Activated naive CD4-positive, alpha-beta T cell treated with anti-CD3 and anti-CD28 coated beads for 36 hours (primary cell): ENCODE data around the gene CTCFL. TPM values are rescaled to one million over a fixed set of nuclear protein-coding genes. Genes with fewer than 3 reads are reported as not detected.

Experiments used
- CTCF ChIA-PET: fragments of 350-600 bp; sonication (Branson Sonifier 250); formaldehyde crosslinking; loops from one replicate; lab custom pipeline; 2021; ENCODE audit warnings: antibody characterized with exemption; lab: Charles Lee
- DNase-seq: peaks from one replicate; pipeline ENCODE4 v3.0.0-alpha.2; 2020
- H3K27ac Mint-ChIP-seq: one replicate; pipeline ENCODE4 v1.8.0; 2021; ENCODE audit warnings: mild to moderate bottlenecking, mixed read lengths
- H3K27me3 Mint-ChIP-seq: one replicate; pipeline ENCODE4 v1.8.0; 2021; ENCODE audit warnings: low read depth, mixed read lengths
- H3K36me3 Mint-ChIP-seq: one replicate; pipeline ENCODE4 v1.8.0; 2021; ENCODE audit warnings: low read depth, mixed read lengths
- H3K4me1 Mint-ChIP-seq: one replicate; pipeline ENCODE4 v1.8.0; 2021; ENCODE audit warnings: low read depth, mixed read lengths
- H3K4me3 Mint-ChIP-seq: one replicate; pipeline ENCODE4 v1.8.0; 2021; ENCODE audit warnings: mild to moderate bottlenecking, moderate library complexity, mixed read lengths
- H3K9me3 Mint-ChIP-seq: one replicate; pipeline ENCODE4 v1.8.0; 2021; ENCODE audit warnings: mixed read lengths
- intact Hi-C: fragments of 100-400 bp; cut with micrococcal nuclease; formaldehyde crosslinking; loops from one replicate; pipeline ENCODE4 v1.15.1; 2023
- total RNA-seq, 2 experiments: library from RNA; stranded (reverse); gene quantifications; one replicate each; pipeline ENCODE4 v1.2.3, GENCODE V29; 2021

The CTCFL gene
- total RNA-seq, 2 experiments from 2014 or later = not detected

DNA sequence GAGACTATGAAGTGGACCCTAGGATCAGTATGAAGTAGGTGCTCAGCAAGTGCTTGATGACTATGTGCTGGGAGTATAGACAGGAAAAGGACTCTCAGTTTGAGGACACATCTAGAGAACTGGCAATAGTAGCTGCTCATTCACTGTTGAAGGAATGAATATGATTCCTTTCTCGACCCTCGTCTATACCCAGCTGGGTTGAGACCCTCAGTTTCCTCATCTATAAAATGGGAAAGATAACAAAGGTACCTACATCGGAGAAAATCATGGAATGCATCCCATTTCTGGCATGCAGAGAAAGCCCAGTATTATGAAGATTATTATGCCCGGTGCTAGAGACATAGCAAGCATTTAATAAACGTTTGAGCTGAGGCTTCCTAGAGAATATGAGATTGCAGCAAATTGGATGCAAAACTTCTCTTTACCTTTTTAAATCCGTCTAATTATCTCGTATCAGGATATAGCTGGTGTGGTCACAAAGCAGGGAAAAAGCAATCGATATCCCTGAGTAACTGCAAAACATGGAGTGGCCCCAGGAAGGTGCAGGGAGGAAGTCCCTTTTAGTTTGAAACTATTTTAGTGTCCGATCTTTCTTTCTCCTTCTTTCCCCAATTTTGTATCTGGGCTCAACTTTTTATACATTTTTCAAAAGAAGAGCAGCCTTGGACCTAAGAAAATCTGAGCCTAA, 33.1 kb upstream of the CTCFL start:
- H3K4me1 Mint-ChIP-seq = no peaks in the 10 kb centered on the region
- peaks cover 9% of the 10 kb centered on the region for H3K27me3 Mint-ChIP-seq
- no peaks in the 10 kb centered on the region for H3K36me3 Mint-ChIP-seq
- no peak overlapping the region for H3K27ac Mint-ChIP-seq
- intact Hi-C loops = no loop called here
- CTCF ChIA-PET = no interaction called here
- no peak overlapping the region for H3K4me3 Mint-ChIP-seq
- no peaks in the 10 kb centered on the region for H3K9me3 Mint-ChIP-seq
- no peak for DNase-seq

DNA sequence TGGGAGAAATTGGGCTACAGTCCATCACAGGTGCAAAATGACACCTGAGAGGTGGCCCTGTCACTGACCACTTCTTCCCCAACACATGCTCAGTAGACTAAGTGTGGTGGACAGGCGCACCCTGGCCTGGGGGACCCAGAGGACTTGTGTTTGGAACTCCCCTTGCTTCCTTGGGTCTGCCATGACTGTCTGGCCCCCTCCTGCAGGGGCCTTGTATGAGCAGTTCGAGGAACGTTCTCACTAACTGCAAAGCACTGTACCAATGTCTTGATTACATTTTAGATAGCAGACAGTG, 32.0 kb upstream of the CTCFL start:
- H3K4me3 Mint-ChIP-seq = no peak overlapping the region
- H3K9me3 Mint-ChIP-seq = no peaks in the 10 kb centered on the region
- no peaks in the 10 kb centered on the region for H3K36me3 Mint-ChIP-seq
- intact Hi-C loops = no loop called here
- CTCF ChIA-PET = no interaction called here
- peaks cover 9% of the 10 kb centered on the region for H3K27me3 Mint-ChIP-seq
- no peak overlapping the region for H3K27ac Mint-ChIP-seq
- DNase-seq = no peak
- H3K4me1 Mint-ChIP-seq = no peaks in the 10 kb centered on the region

DNA sequence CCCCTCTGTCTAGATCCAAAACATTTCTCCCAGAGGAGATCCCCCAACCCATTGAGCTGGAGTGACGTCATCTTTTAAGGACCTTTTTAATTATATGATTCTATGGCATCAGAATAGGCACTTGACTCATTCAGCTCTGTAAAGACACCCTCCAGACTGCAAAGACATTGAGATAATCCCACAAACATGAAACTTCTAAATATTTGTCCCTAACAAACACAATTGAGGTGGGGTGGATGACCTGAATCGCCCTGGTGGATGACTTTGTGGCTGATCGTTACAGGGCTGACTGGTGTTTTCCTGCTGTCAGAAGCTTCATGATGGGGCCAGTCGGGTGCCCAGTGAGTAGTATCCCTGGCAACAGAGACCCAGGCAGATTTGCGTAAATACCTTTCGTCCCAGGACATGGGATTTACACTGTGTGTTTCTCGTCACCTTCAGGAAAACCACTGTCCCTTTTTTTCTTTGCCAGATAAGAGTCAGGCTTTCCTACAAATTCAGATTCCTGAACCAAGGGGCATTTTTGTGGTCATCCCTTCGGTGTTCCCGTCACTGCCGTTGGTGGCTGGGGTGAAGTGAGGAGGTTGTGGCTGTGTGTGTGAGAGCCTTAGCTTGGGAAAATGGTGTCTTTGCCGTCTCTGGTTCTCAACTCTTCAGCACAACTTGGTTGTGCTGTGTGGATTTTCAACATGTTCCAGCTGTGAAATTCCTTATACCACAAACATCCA, 30.7 kb upstream of the CTCFL start:
- Mint-ChIP-seq H3K36me3 (no peaks in the 10 kb centered on the region), H3K27ac (no peak overlapping the region), H3K27me3 (peaks cover 9% of the 10 kb centered on the region), H3K4me1 (no peaks in the 10 kb centered on the region), H3K9me3 (no peaks in the 10 kb centered on the region), H3K4me3 (no peak overlapping the region)
- no peak for DNase-seq
- intact Hi-C loops = no loop called here
- CTCF ChIA-PET = interaction anchor here (0.6 kb wide), 1 partner anchor 67 kb away, joined by 3 read pairs; no protein-coding TSS in a partner anchor

DNA sequence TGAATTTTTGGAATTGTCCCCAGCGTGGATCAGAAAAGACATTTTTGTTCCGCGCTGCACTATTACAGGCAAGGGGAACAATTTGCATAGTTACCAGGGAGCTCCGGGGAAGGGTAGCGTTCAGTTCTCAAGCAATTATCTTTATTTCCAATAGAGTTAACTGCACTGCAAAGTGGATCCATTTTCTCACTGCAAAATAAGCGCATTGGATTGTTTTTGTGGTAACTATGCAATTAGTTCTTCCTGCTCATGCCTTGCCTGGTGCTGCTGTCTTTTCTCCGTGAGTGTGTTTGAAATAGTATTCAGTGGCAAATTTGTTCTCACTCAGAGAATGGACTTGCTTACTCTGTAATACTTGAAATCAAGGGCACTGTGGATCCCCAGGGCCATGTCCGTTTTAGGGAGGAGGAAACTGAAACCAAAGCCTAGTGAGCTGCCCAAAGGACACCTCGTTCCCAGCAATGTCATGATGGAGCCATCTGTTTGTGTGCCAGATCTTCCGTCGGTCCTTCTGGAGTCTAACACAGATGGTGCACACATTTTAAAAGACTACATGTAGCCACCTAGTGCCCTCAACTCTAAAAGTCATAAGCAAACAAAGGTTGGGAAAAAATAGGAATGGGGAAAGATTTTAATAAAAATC, 28.6 kb upstream of the CTCFL start:
- H3K27me3 Mint-ChIP-seq = peaks cover 6% of the 10 kb centered on the region
- CTCF ChIA-PET = no interaction called here
- H3K4me1 Mint-ChIP-seq = no peaks in the 10 kb centered on the region
- intact Hi-C loops = no loop called here
- H3K9me3 Mint-ChIP-seq = no peaks in the 10 kb centered on the region
- H3K36me3 Mint-ChIP-seq = no peaks in the 10 kb centered on the region
- no peak overlapping the region for H3K4me3 Mint-ChIP-seq
- no peak for DNase-seq
- no peak overlapping the region for H3K27ac Mint-ChIP-seq

DNA sequence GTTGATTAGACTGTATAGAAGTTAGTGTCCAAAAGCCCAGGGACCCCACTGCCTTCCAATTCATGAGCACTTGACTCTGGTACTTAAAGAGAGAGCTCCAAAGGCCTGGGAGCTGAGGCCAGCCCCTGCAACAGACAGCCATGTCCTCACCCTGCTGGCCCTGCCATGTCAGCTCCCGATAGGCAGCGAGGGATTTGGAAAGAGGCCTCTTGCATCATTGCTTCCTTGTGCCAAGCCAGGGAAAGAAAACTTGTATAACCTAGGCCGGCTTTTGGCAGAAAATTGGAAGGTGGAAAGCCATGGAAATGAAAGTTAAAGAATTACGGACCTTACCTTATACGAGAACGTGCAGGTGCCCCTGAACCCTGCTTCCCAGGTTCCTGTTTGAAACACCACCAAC, 27.5 kb upstream of the CTCFL start:
- intact Hi-C loops = no loop called here

DNA sequence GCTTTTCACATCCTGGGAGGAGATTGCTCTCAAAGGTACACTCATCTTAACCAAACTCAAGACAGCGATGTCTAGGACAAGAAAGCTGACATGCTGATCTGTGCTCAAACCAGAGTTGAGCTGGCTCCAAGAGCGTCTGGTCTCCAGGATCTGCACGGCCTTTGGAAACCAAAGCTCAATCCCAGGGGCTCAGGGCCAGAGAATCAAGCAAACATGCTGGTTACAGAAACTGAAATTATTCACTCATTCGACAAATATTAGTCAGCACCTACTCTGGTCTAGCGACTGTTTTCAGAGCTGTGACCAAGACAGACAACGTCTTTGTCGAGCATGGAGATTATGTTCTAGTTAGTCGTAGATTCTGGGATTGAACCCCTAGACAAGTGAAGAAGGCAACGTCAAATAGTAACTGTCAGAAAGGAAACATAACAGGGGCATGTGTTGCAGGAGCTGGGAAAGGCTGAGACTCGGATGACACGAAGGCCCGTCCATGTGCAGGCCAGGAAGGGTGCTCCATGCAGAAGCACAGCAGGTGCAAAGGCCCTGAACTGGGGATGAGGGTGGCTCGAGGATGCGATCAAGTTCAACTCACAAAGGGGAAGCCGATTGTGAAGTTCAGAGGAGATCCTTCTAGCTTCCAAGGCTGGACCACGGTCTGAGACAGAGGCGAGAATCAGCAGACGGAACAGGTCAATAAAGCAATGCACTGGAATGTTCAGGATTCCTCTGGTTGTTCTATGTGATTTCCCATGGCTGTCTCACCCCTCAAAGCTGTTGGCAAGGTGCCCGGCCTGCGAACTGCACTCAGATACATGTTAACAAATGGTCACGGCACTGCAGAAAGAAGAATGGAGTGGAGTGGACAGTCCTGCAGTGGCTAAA, 23.5 kb upstream of the CTCFL start:
- no peak overlapping the region for H3K27ac Mint-ChIP-seq
- no peaks in the 10 kb centered on the region for H3K4me1 Mint-ChIP-seq
- intact Hi-C loops = no loop called here
- no peaks in the 10 kb centered on the region for H3K9me3 Mint-ChIP-seq
- H3K36me3 Mint-ChIP-seq = no peaks in the 10 kb centered on the region
- H3K27me3 Mint-ChIP-seq = no peaks in the 10 kb centered on the region
- no peak overlapping the region for H3K4me3 Mint-ChIP-seq
- CTCF ChIA-PET = no interaction called here
- no peak for DNase-seq

More for the DNA sequence above, 27.5 kb upstream of the CTCFL start:
- no peaks in the 10 kb centered on the region for H3K36me3 Mint-ChIP-seq
- H3K4me1 Mint-ChIP-seq = no peaks in the 10 kb centered on the region
- no peak overlapping the region for H3K27ac Mint-ChIP-seq
- H3K27me3 Mint-ChIP-seq = peaks cover 6% of the 10 kb centered on the region
- CTCF ChIA-PET = no interaction called here
- no peak overlapping the region for H3K4me3 Mint-ChIP-seq
- DNase-seq = no peak
- no peaks in the 10 kb centered on the region for H3K9me3 Mint-ChIP-seq

DNA sequence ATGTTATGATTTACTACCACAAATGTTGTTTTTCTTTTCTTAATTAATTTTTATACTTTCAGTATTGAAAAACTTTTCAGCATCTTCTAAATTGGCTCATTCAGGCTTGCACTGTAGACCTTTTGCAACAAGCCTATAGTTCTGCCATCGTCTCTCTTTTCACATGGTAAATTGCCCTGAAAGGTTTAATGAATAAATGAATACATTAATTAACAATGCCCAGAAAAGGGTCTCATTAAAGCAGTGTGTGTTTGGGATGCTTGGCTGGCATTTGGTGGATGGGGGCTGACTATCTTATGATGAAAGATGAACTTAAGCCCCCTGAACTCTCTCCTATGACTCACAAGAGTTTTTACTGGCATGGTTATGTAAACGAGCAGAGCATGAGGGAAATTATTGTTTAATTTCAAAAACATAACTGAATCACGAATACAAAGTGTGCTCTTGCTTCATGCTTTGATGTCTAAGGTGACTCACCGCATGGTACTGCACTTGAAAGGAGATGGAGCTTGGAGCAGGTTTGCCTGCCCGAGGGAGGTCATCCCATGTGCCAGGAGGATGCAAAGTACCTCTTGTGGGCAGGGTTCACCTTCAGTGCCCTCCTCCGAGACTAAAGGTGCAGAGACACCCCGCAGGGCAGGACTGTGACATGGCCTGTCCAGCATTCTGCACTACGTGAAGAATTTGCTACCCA, 22.2 kb upstream of the CTCFL start:
- no peaks in the 10 kb centered on the region for H3K4me1 Mint-ChIP-seq
- no peak overlapping the region for H3K4me3 Mint-ChIP-seq
- H3K27ac Mint-ChIP-seq = no peak overlapping the region
- intact Hi-C loops = no loop called here
- H3K27me3 Mint-ChIP-seq = no peaks in the 10 kb centered on the region
- H3K36me3 Mint-ChIP-seq = no peaks in the 10 kb centered on the region
- peak; percentile 27 for DNase-seq
- H3K9me3 Mint-ChIP-seq = no peaks in the 10 kb centered on the region
- CTCF ChIA-PET = no interaction called here

DNA sequence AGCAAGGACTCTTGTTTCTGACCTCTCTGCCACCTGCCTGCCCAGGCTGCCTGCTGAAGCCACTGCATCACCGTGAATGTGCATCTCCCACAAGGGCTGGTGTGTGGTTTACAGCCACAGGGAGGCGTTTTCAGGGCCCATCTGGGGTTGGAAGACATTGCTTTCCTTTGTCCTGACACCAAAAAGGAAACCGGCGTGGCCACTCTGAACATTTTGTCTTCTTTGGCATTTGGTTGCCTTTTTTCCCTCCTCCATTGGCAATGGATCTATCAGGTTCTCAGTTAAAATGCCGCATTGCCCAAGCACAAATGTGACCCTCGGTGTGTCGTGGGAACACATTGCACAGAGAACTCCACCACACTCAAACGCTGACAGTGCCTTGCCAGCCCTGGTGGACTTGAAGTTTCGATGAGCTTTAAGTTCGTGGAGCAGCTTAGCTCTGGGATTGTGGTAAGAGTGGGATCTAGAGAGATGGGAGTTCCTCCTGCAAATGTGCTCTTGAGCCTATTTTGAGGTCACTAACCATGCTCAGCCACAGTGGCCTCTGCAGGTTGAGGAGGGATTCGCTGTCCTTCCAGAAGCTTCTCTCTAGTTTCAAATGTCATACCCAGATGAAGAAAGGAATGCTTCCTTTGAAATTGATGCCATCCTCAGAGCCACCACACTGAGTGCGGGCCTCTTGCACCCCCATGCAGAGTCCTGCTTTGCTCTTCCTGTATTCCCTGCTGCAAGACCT, 21.2 kb upstream of the CTCFL start:
- DNase-seq = no peak
- intact Hi-C loops = no loop called here

DNA sequence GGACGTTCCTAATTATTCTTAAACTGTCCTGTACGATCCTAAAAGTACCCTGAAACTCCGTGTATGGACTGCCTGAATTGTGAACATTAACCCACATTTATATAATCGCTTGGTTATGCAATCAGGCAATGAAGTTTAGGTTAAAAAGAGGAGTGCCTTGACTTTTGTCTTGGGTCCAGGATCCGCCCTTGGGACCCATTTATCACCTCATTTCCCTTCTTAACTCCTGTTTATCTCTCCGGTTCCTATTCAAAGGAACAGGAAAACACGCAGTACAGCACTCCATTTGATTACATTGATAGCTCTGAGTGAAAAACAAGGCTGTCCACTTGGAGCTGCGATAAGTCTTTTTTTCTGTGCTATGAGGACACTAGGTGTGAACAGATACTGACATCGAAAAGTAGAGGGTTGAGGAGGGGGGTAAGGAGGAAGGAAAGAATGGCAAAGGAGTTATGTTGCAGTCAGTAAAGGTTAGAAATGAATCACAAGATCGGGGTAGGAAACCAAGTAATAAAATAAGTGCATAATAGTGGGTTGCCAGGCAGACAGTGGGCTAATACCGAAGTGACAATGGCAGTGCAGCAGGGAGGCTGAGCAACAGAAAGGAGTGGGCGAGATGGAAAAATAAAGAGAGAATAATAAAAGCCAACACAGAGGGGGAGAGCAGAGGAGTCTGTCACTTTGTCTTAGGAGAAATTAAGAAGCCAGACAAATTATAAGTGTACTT, 20.1 kb upstream of the CTCFL start:
- H3K27ac Mint-ChIP-seq = no peak overlapping the region
- H3K36me3 Mint-ChIP-seq = no peaks in the 10 kb centered on the region
- H3K27me3 Mint-ChIP-seq = no peaks in the 10 kb centered on the region
- intact Hi-C loops = no loop called here
- no peaks in the 10 kb centered on the region for H3K4me1 Mint-ChIP-seq
- H3K9me3 Mint-ChIP-seq = no peaks in the 10 kb centered on the region
- no peak overlapping the region for H3K4me3 Mint-ChIP-seq
- CTCF ChIA-PET = no interaction called here
- no peak for DNase-seq

More for the DNA sequence above, 21.2 kb upstream of the CTCFL start:
- no peaks in the 10 kb centered on the region for H3K27me3 Mint-ChIP-seq
- CTCF ChIA-PET = interaction anchor here (0.8 kb wide), 2 partner anchors 18 to 634 kb away, joined by 3 read pairs; no protein-coding TSS in a partner anchor
- no peaks in the 10 kb centered on the region for H3K36me3 Mint-ChIP-seq
- H3K4me3 Mint-ChIP-seq = no peak overlapping the region
- no peaks in the 10 kb centered on the region for H3K4me1 Mint-ChIP-seq
- H3K9me3 Mint-ChIP-seq = no peaks in the 10 kb centered on the region
- H3K27ac Mint-ChIP-seq = no peak overlapping the region

DNA sequence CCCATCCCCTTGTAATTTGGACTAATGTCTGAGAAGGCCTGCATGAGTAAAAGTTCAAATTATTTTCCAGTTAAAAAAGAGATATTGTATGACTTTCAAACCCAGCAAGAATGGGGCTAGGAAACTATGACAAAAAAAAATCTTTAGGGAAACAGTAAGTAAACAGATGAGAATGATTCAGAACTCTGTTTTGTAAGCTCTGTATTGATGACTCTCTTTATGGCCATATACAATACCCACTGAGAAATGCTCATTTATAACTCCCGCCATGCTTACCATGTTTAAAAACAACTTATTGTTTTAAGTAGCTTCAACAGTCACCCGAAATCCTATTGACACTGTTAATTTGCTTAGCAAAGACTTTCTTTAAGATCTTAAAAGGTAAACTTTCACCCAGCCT, 18.8 kb upstream of the CTCFL start:
- no peak overlapping the region for H3K27ac Mint-ChIP-seq
- no peak overlapping the region for H3K4me3 Mint-ChIP-seq
- H3K36me3 Mint-ChIP-seq = no peaks in the 10 kb centered on the region
- no peaks in the 10 kb centered on the region for H3K27me3 Mint-ChIP-seq
- intact Hi-C loops = no loop called here
- no peak for DNase-seq
- CTCF ChIA-PET = interaction anchor here (0.6 kb wide), 1 partner anchor 322 kb away, joined by 3 read pairs; no protein-coding TSS in a partner anchor
- no peaks in the 10 kb centered on the region for H3K4me1 Mint-ChIP-seq
- no peaks in the 10 kb centered on the region for H3K9me3 Mint-ChIP-seq
